GM18861 (cell line): ENCODE data around the gene OTUD1.

Experiments
- ATAC-seq: cut with Tn5 transposase; IDR thresholded peaks from one replicate; pipeline ENCODE4 v1.9.1; 2021; ENCODE audit not compliant: unreplicated experiment

OTUD1 gene

GRCh38 chr10:23459308-23459939 is 20.5 kb downstream of the OTUD1 start:
- ATAC-seq = no peak

DNA sequence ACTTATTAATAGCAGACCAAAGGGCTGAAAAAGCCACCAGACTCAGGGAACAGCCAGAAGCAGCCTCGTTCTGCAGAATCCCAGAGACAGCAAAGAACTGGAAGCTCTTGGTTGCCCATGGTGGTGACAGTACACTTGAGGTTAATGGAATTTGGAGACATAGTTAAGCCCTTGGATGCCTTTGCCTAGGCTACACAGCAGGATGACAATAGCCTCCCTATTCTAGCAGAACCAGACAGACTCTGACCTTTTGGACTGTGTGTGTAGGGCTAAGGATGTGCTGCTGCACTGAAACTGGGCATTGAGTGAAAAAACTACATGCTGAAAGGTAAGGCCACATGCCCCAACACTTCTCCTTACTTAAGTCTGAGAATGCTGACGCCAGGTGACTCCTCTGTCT is 22.7 kb downstream of the OTUD1 start:
- no peak for ATAC-seq

DNA sequence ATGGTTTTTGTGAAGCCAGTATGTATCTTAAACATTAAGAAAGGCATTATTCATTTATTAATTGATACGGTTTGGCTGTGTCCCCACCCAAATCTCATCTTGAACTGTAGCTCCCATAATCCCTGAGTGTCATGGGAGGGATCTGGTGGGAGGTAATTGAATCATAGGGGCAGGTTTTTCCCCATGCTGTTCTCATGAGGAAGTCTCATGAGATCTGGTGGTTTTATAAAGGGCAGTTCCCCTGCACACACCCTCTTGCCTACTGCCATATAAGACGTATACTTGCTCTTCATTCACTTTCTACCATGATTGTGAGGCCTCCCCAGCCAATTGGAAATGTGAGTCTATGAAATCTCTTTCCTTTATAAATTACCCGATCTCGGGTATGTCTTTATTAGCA is 28.1 kb downstream of the OTUD1 start:
- no peak for ATAC-seq

GRCh38 chr10:23467548-23467947 is 28.7 kb downstream of the OTUD1 start:
- ATAC-seq = no peak

GRCh38 chr10:23469596-23470237 is 30.8 kb downstream of the OTUD1 start:
- no peak for ATAC-seq

- no peak for ATAC-seq
Observed at GRCh38 chr10:23472181-23472580, 33.3 kb downstream of the OTUD1 start.

- no peak for ATAC-seq
Observed at GRCh38 chr10:23474081-23474480, 35.2 kb downstream of the OTUD1 start.

GRCh38 chr10:23474626-23475025 is 35.8 kb downstream of the OTUD1 start:
- no peak for ATAC-seq

GRCh38 chr10:23478570-23478969 is 39.7 kb downstream of the OTUD1 start:
- ATAC-seq = no peak

DNA sequence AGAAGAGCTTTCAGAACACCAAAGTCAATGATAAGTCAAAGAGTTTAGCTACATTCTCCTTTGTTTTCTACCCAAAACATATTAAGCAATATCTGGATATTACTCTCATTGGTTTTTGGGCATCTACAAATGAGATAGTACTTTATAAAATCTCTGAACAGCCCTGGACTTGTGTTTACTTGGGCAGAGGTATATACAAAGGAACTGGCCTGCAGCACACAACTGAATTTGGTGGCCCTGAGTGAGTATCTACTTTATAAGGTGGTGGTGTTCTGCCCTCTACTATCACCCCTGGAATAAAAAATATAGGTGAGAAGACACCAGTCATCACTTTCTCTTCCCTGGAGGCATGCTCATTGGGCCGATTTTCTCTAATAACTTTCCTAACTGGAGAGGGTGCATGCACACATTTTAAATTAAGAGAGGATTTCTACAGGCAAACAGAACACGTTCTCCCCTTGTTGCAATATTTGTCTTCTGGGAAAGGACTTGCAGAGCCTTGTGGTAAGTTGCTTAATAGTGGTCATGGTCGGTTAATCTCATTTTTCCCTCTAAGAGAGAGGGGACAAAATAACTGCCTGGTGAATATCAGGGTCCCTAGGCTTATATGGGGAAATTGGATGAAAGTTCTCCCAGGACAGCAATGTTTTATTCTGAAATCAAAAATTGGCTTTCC is 41.1 kb downstream of the OTUD1 start:
- ATAC-seq = no peak

GRCh38 chr10:23481363-23481961 is 42.6 kb downstream of the OTUD1 start:
- ATAC-seq = no peak

GRCh38 chr10:23490115-23490514 is 51.2 kb downstream of the OTUD1 start:
- no peak for ATAC-seq
